ENCODE results near the gene BRD4.
A peak's percentile ranks its signal among the peaks of the same experiment; 100 is the strongest.

The BRD4 gene

GRCh38 chr19:15379083-15379998 is 47.0 kb upstream of the BRD4 start, which contains the start of gene AKAP8 (continued):
- TF ChIP-seq EGR2 (tag by site-specific recombination; IDR thresholded peaks at IDR 0.05; ENCODE audit: low read depth) (peak; percentile 64), ZNF843 (tag by site-specific recombination; IDR thresholded peaks at IDR 0.05) (no peak), ZNF548 (tag by site-specific recombination; IDR thresholded peaks at IDR 0.05) (no peak), MEIS1 (CRISPR knock-in tag; IDR thresholded peaks at IDR 0.05; ENCODE audit: borderline replicate concordance) (no peak), GLIS2 (tag by site-specific recombination; IDR thresholded peaks at IDR 0.05) (peak; percentile 89), ZBTB6 (tag by site-specific recombination; IDR thresholded peaks at IDR 0.05) (no peak; the same call in 1 of the 2 replicates), ZNF426 (tag by site-specific recombination; IDR thresholded peaks at IDR 0.05) (no peak), ZNF561 (tag by site-specific recombination; IDR thresholded peaks at IDR 0.05; ENCODE audit: borderline replicate concordance) (peak; percentile 78), ATF2 (tag by site-specific recombination; IDR thresholded peaks at IDR 0.05; ENCODE audit: low read depth) (peak; percentile 43; the same call in 1 of the 2 replicates), ZNF530 (tag by site-specific recombination; IDR thresholded peaks at IDR 0.05; ENCODE audit: low read depth) (no peak), ZNF184 (tag by site-specific recombination; IDR thresholded peaks at IDR 0.05) (peak; percentile 36; the same call in 1 of the 2 replicates), ZFP3 (tag by site-specific recombination; IDR thresholded peaks at IDR 0.05; ENCODE audit: low read depth) (no peak), GLI2 (tag by site-specific recombination; IDR thresholded peaks at IDR 0.05; ENCODE audit: borderline replicate concordance, low read depth) (no peak), ZNF76 (tag by site-specific recombination; IDR thresholded peaks at IDR 0.05; ENCODE audit: borderline replicate concordance, low read depth) (peak; percentile 95), ZNF830 (tag by site-specific recombination; IDR thresholded peaks at IDR 0.05; ENCODE audit: low read depth) (no peak), SCRT2 (tag by site-specific recombination; IDR thresholded peaks at IDR 0.05) (no peak), ZNF677 (tag by site-specific recombination; IDR thresholded peaks at IDR 0.05) (no peak), KLF16 (tag by site-specific recombination; IDR thresholded peaks at IDR 0.05) (no peak), ZNF394 (tag by site-specific recombination; IDR thresholded peaks at IDR 0.05; ENCODE audit: borderline replicate concordance) (no peak), ZNF10 (tag by site-specific recombination; IDR thresholded peaks at IDR 0.05) (peak; percentile 89), KLF1 (tag by site-specific recombination; IDR thresholded peaks at IDR 0.05) (no peak), ZNF529 (tag by site-specific recombination; IDR thresholded peaks at IDR 0.05; ENCODE audit: insufficient replicate concordance) (no peak), YY2 (tag by site-specific recombination; IDR thresholded peaks at IDR 0.05) (peak; percentile 54), MZF1 (tag by site-specific recombination; IDR thresholded peaks at IDR 0.05; ENCODE audit: borderline replicate concordance) (no peak), ZNF280C (tag by site-specific recombination; IDR thresholded peaks at IDR 0.05) (no peak), KLF8 (tag by site-specific recombination; IDR thresholded peaks at IDR 0.05) (0 out of 2 replicates have a peak, but pooled peaks have one; percentile 11), ZSCAN23 (tag by site-specific recombination; IDR thresholded peaks at IDR 0.05) (no peak)
- TF ChIP-seq, protein P1, sequence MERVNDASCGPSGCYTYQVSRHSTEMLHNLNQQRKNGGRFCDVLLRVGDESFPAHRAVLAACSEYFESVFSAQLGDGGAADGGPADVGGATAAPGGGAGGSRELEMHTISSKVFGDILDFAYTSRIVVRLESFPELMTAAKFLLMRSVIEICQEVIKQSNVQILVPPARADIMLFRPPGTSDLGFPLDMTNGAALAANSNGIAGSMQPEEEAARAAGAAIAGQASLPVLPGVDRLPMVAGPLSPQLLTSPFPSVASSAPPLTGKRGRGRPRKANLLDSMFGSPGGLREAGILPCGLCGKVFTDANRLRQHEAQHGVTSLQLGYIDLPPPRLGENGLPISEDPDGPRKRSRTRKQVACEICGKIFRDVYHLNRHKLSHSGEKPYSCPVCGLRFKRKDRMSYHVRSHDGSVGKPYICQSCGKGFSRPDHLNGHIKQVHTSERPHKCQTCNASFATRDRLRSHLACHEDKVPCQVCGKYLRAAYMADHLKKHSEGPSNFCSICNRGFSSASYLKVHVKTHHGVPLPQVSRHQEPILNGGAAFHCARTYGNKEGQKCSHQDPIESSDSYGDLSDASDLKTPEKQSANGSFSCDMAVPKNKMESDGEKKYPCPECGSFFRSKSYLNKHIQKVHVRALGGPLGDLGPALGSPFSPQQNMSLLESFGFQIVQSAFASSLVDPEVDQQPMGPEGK (tag by site-specific recombination; IDR thresholded peaks at IDR 0.05), result peak; percentile 83
- TF ChIP-seq, protein P2, sequence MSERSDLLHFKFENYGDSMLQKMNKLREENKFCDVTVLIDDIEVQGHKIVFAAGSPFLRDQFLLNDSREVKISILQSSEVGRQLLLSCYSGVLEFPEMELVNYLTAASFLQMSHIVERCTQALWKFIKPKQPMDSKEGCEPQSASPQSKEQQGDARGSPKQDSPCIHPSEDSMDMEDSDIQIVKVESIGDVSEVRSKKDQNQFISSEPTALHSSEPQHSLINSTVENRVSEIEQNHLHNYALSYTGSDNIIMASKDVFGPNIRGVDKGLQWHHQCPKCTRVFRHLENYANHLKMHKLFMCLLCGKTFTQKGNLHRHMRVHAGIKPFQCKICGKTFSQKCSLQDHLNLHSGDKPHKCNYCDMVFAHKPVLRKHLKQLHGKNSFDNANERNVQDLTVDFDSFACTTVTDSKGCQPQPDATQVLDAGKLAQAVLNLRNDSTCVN (tag by site-specific recombination; optimal IDR thresholded peaks at IDR 0.05), result peak; percentile 67

All from HEK293 (cell line).